K562 (cell line): Measurements from ENCODE around the gene TRIM27. TPM values are rescaled to one million over a fixed set of nuclear protein-coding genes. Genes with fewer than 3 reads are reported as not detected.
A peak's percentile ranks its signal among the peaks of the same experiment; 100 is the strongest.

Experiments
- ARHGAP35 ChIP-seq: fragments of 450-650 bp; IDR thresholded peaks from 2 replicates; pipeline ENCODE4 v1.6.1; 2018; ENCODE audit not compliant: partially characterized antibody
- BCOR ChIP-seq: fragments of 450-650 bp; IDR thresholded peaks from 2 replicates; pipeline ENCODE4 v1.6.1; 2016
- CC2D1A ChIP-seq: fragments of 450-650 bp; IDR thresholded peaks from 2 replicates; pipeline ENCODE4 v1.6.1; 2017; ENCODE audit warnings: mild to moderate bottlenecking
- GTF2E2 ChIP-seq: fragments of 200-800 bp; sonication (Bioruptor generic); IDR thresholded peaks from 2 replicates; pipeline ENCODE4 v1.6.1; 2016; ENCODE audit warnings: missing genetic modification characterization, missing compliant biosample characterization
- HEY1 ChIP-seq: fragments of 250-450 bp; sonication (Bioruptor Pico); IDR thresholded peaks from 2 replicates; pipeline ENCODE4 v1.5.0; 2020; ENCODE audit warnings: mild to moderate bottlenecking, moderate library complexity, borderline replicate concordance
- HSF4 ChIP-seq: fragments of 250-450 bp; sonication (Bioruptor Pico); IDR thresholded peaks from 2 replicates; pipeline ENCODE4 v2.1.2; 2022; ENCODE audit warnings: mild to moderate bottlenecking, moderate library complexity, borderline replicate concordance
- JUNB ChIP-seq: fragments of 450-650 bp; formaldehyde crosslinking; conservative IDR thresholded peaks from 2 replicates; pipeline ENCODE4 v1.4.0; 2020; ENCODE audit warnings: mild to moderate bottlenecking
- NFE2 ChIP-seq: IDR thresholded peaks from 2 replicates; pipeline ENCODE4 v1.6.1; 2014; ENCODE audit warnings: antibody characterized with exemption, low read depth
- POLR2B ChIP-seq: fragments of 450-650 bp; IDR thresholded peaks from 2 replicates; pipeline ENCODE4 v1.6.1; 2018; ENCODE audit warnings: low read depth; ENCODE audit not compliant: partially characterized antibody
- PRDM10 ChIP-seq: fragments of 450-650 bp; IDR thresholded peaks from 2 replicates; pipeline ENCODE4 v1.6.1; 2018; ENCODE audit not compliant: partially characterized antibody
- RHOXF2B ChIP-seq: fragments of 250-450 bp; sonication (Bioruptor Pico); conservative IDR thresholded peaks from 2 replicates; pipeline ENCODE4 v1.5.1; 2021
- SMARCA5 ChIP-seq: fragments of 450-650 bp; IDR thresholded peaks from 2 replicates; pipeline ENCODE4 v1.6.1; 2016
- SRSF1 ChIP-seq: fragments of 200-400 bp; formaldehyde crosslinking; IDR thresholded peaks from 2 replicates; pipeline ENCODE4 v1.6.1; 2017; ENCODE audit warnings: mild to moderate bottlenecking, low read depth, low read length, moderate library complexity
- SRSF9 ChIP-seq: fragments of 200-400 bp; formaldehyde crosslinking; IDR thresholded peaks from 2 replicates; pipeline ENCODE4 v1.6.1; 2017; ENCODE audit warnings: low read depth, low read length, borderline replicate concordance
- ZNF778 ChIP-seq: fragments of 450-650 bp; formaldehyde crosslinking; IDR thresholded peaks from 2 replicates; pipeline ENCODE4 v1.4.0; 2020; ENCODE audit warnings: mild to moderate bottlenecking, moderate library complexity
- polyA plus RNA-seq, 8 experiments: library from polyadenylated mRNA; depleted of rRNA in 4 of 8; stranded (reverse) in 5 of 8; unstranded in 3 of 8; fragments of >200 nt; fragmentation: Nextera tagmentation in 2 of 8; fragmentation: Illumina TruSeq in 1 of 8; extraction: Ambion mirVana in 2 of 8; extraction: Trizol in 1 of 8; gene quantifications; 2 replicates each; pipeline versions ENCODE4 v1.2.1 to v1.2.3, GENCODE V29; 2011 to 2014; ENCODE audit warnings: inconsistent platforms in 1 of 8, missing spikeins in 1 of 8
- total RNA-seq, 7 experiments: library from RNA; depleted of rRNA in 6 of 7; stranded (reverse); fragments of >200 nt in 6 of 7; fragmentation: Illumina TruSeq in 2 of 7; extraction: Trizol in 2 of 7; gene quantifications; 2 replicates each; pipeline versions ENCODE4 v1.2.1 to v1.2.3, GENCODE V29; 2011 to 2021; ENCODE audit warnings: low replicate concordance in 1 of 7
- TF ChIP-seq, protein P1 (sequence below): fragments of 250-450 bp; sonication (Bioruptor Pico); IDR thresholded peaks from 2 replicates; pipeline ENCODE4 v1.8.0; 2021; ENCODE audit warnings: moderate library complexity, mild to moderate bottlenecking, inconsistent platforms
- TF ChIP-seq, protein P2 (sequence below): sonication (generic); formaldehyde crosslinking; IDR thresholded peaks from 2 replicates; pipeline ENCODE4 v1.8.1; 2023; ENCODE audit warnings: mild to moderate bottlenecking, missing genetic modification reagents

TRIM27 gene
- total and polyA plus RNA-seq, 9 of the 15 experiments (the other 6 are each of a cell fraction or from before 2014, with no cell fraction given), result 37.7 to 235 (median 122) TPM

DNA sequence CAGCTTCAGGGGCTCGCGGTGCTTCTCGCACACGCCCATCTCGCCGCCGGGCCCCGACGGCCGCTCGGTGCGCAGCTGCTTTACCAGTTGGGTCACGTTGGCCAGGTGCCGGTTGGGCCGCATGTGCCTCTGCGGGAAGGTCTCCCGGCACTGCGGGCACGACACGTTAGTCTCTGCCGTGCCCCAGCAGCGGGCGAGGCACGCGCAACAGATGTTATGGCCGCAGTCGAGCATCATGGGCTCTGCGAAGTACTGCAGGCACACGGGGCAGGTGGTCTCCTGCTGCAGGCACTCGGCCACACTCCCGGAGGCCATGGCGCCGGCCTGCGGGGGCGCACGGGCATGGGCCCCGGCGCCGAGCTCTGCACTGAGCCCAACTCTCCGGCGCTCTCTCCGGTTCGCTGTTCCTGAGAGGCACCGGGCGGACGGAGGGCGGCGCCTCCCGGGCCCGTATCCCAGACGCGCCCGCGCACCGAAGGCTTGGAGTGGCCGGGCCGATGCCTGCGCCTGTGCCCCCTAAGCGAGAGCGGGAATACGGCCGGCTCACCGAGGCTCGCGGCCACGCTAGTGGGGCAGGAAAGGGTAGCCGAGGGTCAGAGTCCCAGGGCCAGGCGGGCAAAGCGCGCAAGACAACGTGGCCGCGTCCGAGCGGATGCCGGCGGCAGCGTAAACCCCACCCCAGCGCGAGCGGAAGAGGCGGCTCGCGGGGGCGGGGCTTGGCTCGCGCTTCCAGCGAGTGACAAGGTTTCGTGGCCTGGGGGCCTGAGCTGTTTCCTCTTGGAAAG, at the start of gene TRIM27 (continued):
- TF ChIP-seq HSF4 (CRISPR knock-in tag) (no peak), RHOXF2B (CRISPR knock-in tag) (no peak), NFE2 (0 out of 2 replicates have a peak, but pooled peaks have one; percentile 13), GTF2E2 (peak; percentile 96), HEY1 (CRISPR knock-in tag) (no peak), ZNF778 (no peak), CC2D1A (no peak), POLR2B (peak; percentile 96), JUNB (CRISPR knock-in tag) (no peak), SRSF1 (no peak), PRDM10 (peak; percentile 35), SMARCA5 (no peak), ARHGAP35 (no peak), SRSF9 (no peak), BCOR (no peak)
- TF ChIP-seq, protein P1, sequence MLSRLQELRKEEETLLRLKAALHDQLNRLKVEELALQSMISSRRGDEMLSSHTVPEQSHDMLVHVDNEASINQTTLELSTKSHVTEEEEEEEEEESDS (CRISPR knock-in tag), result no peak
- TF ChIP-seq, protein P2, sequence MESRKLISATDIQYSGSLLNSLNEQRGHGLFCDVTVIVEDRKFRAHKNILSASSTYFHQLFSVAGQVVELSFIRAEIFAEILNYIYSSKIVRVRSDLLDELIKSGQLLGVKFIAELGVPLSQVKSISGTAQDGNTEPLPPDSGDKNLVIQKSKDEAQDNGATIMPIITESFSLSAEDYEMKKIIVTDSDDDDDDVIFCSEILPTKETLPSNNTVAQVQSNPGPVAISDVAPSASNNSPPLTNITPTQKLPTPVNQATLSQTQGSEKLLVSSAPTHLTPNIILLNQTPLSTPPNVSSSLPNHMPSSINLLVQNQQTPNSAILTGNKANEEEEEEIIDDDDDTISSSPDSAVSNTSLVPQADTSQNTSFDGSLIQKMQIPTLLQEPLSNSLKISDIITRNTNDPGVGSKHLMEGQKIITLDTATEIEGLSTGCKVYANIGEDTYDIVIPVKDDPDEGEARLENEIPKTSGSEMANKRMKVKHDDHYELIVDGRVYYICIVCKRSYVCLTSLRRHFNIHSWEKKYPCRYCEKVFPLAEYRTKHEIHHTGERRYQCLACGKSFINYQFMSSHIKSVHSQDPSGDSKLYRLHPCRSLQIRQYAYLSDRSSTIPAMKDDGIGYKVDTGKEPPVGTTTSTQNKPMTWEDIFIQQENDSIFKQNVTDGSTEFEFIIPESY (CRISPR knock-in tag), result no peak; the same call in 1 of the 2 replicates
